HCT116 (cell line): ENCODE measurements around the gene EHMT1.

Experiments used
- CEBPB ChIP-seq: IDR thresholded peaks from 2 replicates; pipeline ENCODE4 v1.6.1; 2012; ENCODE audit warnings: low read depth
- CTCF ChIP-seq, 3 experiments: fragments of 200-600 bp in 1 of 3; sonication (generic) in 1 of 3; IDR thresholded peaks in 2 of 3; conservative IDR thresholded peaks in 1 of 3; 2 replicates each; pipeline ENCODE4 v1.5.1; 2012 to 2017; ENCODE audit warnings: low read depth in 2 of 3, low read length in 2 of 3, antibody characterized with exemption in 1 of 3, borderline replicate concordance in 1 of 3, control low read depth in 1 of 3, mild to moderate bottlenecking in 1 of 3, mixed read lengths in 1 of 3, mixed run types in 1 of 3, moderate library complexity in 1 of 3; ENCODE audit not compliant: insufficient read depth in 1 of 3
- EGR1 ChIP-seq: IDR thresholded peaks from 2 replicates; pipeline ENCODE4 v1.6.1; 2012; ENCODE audit warnings: low read depth
- ELF1 ChIP-seq: IDR thresholded peaks from 2 replicates; pipeline ENCODE4 v1.6.1; 2012; ENCODE audit warnings: low read depth, borderline replicate concordance
- EZH2 ChIP-seq: fragments of 200-600 bp; sonication (generic); IDR thresholded peaks from 2 replicates; pipeline ENCODE4 v1.6.1; 2017; ENCODE audit warnings: antibody characterized with exemption, mixed run types
- EZH2phosphoT487 ChIP-seq: fragments of 200-600 bp; IDR thresholded peaks from 2 replicates; pipeline ENCODE4 v1.6.1; 2018; ENCODE audit warnings: antibody characterized with exemption, borderline replicate concordance
- JUND ChIP-seq: IDR thresholded peaks from 2 replicates; pipeline ENCODE4 v1.6.1; 2012
- POLR2A ChIP-seq: IDR thresholded peaks from 2 replicates; pipeline ENCODE4 v1.7.0; 2011; ENCODE audit warnings: borderline replicate concordance; ENCODE audit not compliant: insufficient read depth, insufficient read length; ENCODE audit errors: extremely low read depth
- POLR2AphosphoS5 ChIP-seq: IDR thresholded peaks from 2 replicates; pipeline ENCODE4 v1.6.1; 2011; ENCODE audit warnings: mild to moderate bottlenecking, low read depth, low read length, moderate library complexity
- RAD21 ChIP-seq: IDR thresholded peaks from 2 replicates; pipeline ENCODE4 v1.6.1; 2012; ENCODE audit warnings: low read depth, mild to moderate bottlenecking
- TCF7L2 ChIP-seq: IDR thresholded peaks from 2 replicates; pipeline ENCODE4 v1.7.0; 2011; ENCODE audit warnings: borderline replicate concordance, inconsistent platforms; ENCODE audit not compliant: insufficient read depth, insufficient read length; ENCODE audit errors: extremely low read depth
- YY1 ChIP-seq: IDR thresholded peaks from 2 replicates; pipeline ENCODE4 v1.6.1; 2011; ENCODE audit warnings: low read length, low read depth, moderate library complexity, mild to moderate bottlenecking; ENCODE audit not compliant: insufficient replicate concordance; ENCODE audit errors: extremely low read depth
- ZNF274 ChIP-seq: fragments of 200-500 bp; sonication (Bioruptor generic); IDR thresholded peaks from 2 replicates; pipeline ENCODE4 v1.6.1; 2014; ENCODE audit warnings: mild to moderate bottlenecking, low read depth, low read length, inconsistent platforms
- TF ChIP-seq, protein P1 (sequence below): IDR thresholded peaks from 2 replicates; pipeline ENCODE4 v1.6.1; 2012

DNA sequence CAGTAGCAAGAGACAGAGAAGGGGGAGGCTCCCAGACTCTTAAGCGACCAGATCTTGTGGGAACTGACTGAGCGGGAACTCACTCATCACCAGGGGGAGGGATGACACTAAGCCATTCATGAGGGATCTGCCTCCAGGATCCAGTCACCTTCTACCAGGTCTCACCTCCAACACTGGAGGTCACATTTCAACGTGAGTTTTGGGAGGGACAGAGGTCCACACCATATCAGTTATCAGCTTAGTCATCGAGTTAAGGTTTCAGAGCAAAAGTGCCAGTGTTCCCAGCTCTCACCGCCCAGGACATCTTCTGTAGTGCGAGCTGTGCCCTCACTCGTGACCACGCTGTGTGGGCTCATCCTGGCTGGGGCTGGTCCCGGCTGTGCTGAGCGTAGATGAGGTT lies 160.1 kb downstream of the EHMT1 start:
- no peak for TF ChIP-seq CTCF (IDR thresholded peaks at IDR 0.05 in 2 of 3, conservative IDR thresholded peaks at IDR 0.05 in 1 of 3; ENCODE audit: borderline replicate concordance in 1 of 3, insufficient read depth in 1 of 3, low read depth in 2 of 3, low read length in 2 of 3)
- TF ChIP-seq YY1 = no peak
- TF ChIP-seq ZNF274 = no peak
- TF ChIP-seq EZH2phosphoT487 = no peak
- no peak for TF ChIP-seq POLR2A
- no peak for TF ChIP-seq POLR2AphosphoS5
- no peak for TF ChIP-seq EZH2
- TF ChIP-seq RAD21 = no peak
- TF ChIP-seq, protein P1, sequence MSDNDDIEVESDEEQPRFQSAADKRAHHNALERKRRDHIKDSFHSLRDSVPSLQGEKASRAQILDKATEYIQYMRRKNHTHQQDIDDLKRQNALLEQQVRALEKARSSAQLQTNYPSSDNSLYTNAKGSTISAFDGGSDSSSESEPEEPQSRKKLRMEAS = no peak
- no peak for TF ChIP-seq ELF1
- no peak for TF ChIP-seq JUND
- no peak for TF ChIP-seq CEBPB
- no peak for TF ChIP-seq EGR1
- TF ChIP-seq TCF7L2 = no peak
